GM10248 (cell line): Measurements from ENCODE around the gene FN1.

Experiments used
- CTCF ChIA-PET: fragments of 300-600 bp; sonication (Branson Sonifier 250); formaldehyde crosslinking; extraction: SDS; loops from one replicate; lab custom pipeline; 2021; ENCODE audit warnings: antibody characterized with exemption; lab: Yijun Ruan, JAX
- POLR2A ChIA-PET: fragments of 350-650 bp; sonication (Branson Sonifier 250); formaldehyde crosslinking; extraction: SDS; loops from one replicate; lab custom pipeline; 2020; ENCODE audit warnings: antibody characterized with exemption; lab: Yijun Ruan, JAX
- DNase-seq: peaks from one replicate; pipeline ENCODE4 v3.0.0; 2012; ENCODE audit errors: extremely low spot score
- CTCF ChIP-seq: IDR thresholded peaks from 2 replicates; pipeline ENCODE4 v1.5.1; 2012; ENCODE audit warnings: mild to moderate bottlenecking, low read depth; ENCODE audit errors: extremely low read depth, missing control alignments, control extremely low read depth

FN1 gene

GRCh38 chr2:215476424-215476823, 40.6 kb upstream of the FN1 start:
- no peak for TF ChIP-seq CTCF
- ChIA-PET POLR2A (no interaction called here), CTCF (interaction anchor here (1.9 kb wide), 1 partner anchor 22 kb away, joined by 4 read pairs; no protein-coding TSS in a partner anchor)
- DNase-seq: no peak

GRCh38 chr2:215466097-215466909, 30.4 kb upstream of the FN1 start:
- CTCF ChIA-PET: interaction anchor here (3.5 kb wide), 1 partner anchor 12 kb away, joined by 12 read pairs; no protein-coding TSS in a partner anchor
- POLR2A ChIA-PET: no interaction called here
- DNase-seq: no peak
- TF ChIP-seq CTCF: no peak

GRCh38 chr2:215465256-215465655, 29.4 kb upstream of the FN1 start:
- POLR2A ChIA-PET: no interaction called here
- CTCF ChIA-PET: interaction anchor here (3.5 kb wide), 1 partner anchor 11 kb away, joined by 12 read pairs; no protein-coding TSS in a partner anchor
- DNase-seq: no peak
- no peak for TF ChIP-seq CTCF

GRCh38 chr2:215461836-215462532, 26.1 kb upstream of the FN1 start:
- no peak for DNase-seq
- POLR2A ChIA-PET: no interaction called here
- CTCF ChIA-PET: no interaction called here
- TF ChIP-seq CTCF: no peak

- ChIA-PET CTCF (interaction anchor here (0.8 kb wide), 1 partner anchor 9 kb away, joined by 3 read pairs; no protein-coding TSS in a partner anchor), POLR2A (no interaction called here)
- TF ChIP-seq CTCF: no peak
- no peak for DNase-seq
These were observed 25.0 kb upstream of the FN1 start for GRCh38 chr2:215460682-215461382.

GRCh38 chr2:215455958-215456357, 20.1 kb upstream of the FN1 start:
- DNase-seq: no peak
- no peak for TF ChIP-seq CTCF
- ChIA-PET CTCF (interaction anchor here (1.7 to 3.3 kb wide), 3 partner anchors 15 to 372 kb away, joined by 5 to 11 read pairs (median 7); no protein-coding TSS in a partner anchor), POLR2A (no interaction called here)
